ENCODE data around the gene RPS23. TPM values are rescaled to one million over a fixed set of nuclear protein-coding genes. Genes with fewer than 3 reads are reported as not detected.

The RPS23 gene
- total RNA-seq, 1 experiment from 2014 or later: 2,206 TPM

GRCh38 chr5:82275216-82275664 is 2.9 kb downstream of the RPS23 start:
- no peaks in the 10 kb centered on the region for H3K27me3 ChIP-seq (ENCODE audit: insufficient read depth, low read length)
- H3K9ac ChIP-seq (ENCODE audit: low read length): no peak overlapping the region
- H3K79me2 ChIP-seq (ENCODE audit: insufficient read depth, low read length): peaks cover 44% of the 10 kb centered on the region
- DNase-seq (ENCODE audit: low read depth, low spot score) (no peak), ATAC-seq (no peak)
- peaks cover 6% of the 10 kb centered on the region; the same call in 1 of the 2 replicates for H4K20me1 ChIP-seq (ENCODE audit: insufficient read depth)
- H3K9me2 ChIP-seq (ENCODE audit: insufficient read depth): no peaks in the 10 kb centered on the region
- POLR2A ChIA-PET: no interaction called here
- peaks cover 4 to 23% of the 10 kb centered on the region in 2 experiments; a peak in 3 of 4 replicates for H3K4me1 ChIP-seq (ENCODE audit: control insufficient read depth in 1 of 2, insufficient read depth in 2 of 2, low read length in 2 of 2)
- RAD21 ChIA-PET (ENCODE audit: low non-redundant PET in 1 of 2, low total read pairs in 2 of 2, uncharacterized antibody in 2 of 2, unreplicated experiment in 2 of 2): no interaction called here
- H3K4me2 ChIP-seq (ENCODE audit: low read length): no peak overlapping the region
- no peak overlapping the region; the same call in 1 of the 2 replicates for H3K27ac ChIP-seq (ENCODE audit: low read depth, low read length)
- intact Hi-C loops (cut with micrococcal nuclease): no loop called here
- no TSS peak for BruUV-seq (replicated peaks)
- CTCF ChIA-PET: no interaction called here
- no peaks in the 10 kb centered on the region for H3K9me3 ChIP-seq (ENCODE audit: control insufficient read depth in 1 of 2, insufficient read depth in 1 of 2, low read depth in 1 of 2, low read length in 2 of 2)
- no peak overlapping the region for H2AFZ ChIP-seq (ENCODE audit: low read depth, low read length, poor library complexity, severe bottlenecking)
- TF ChIP-seq ZNF274 (IDR thresholded peaks at IDR 0.05; ENCODE audit: low read depth, low read length): no peak
- peaks cover 22 to 32% of the 10 kb centered on the region in 2 experiments for H3K36me3 ChIP-seq (ENCODE audit: control insufficient read depth in 1 of 2, insufficient read depth in 2 of 2, low read length in 2 of 2)
- no peak overlapping the region for H3K4me3 ChIP-seq (replicated peaks in 1 of 2; ENCODE audit: low read depth in 1 of 2, low read length in 2 of 2)

GRCh38 chr5:82274343-82275211 is 3.6 kb downstream of the RPS23 start:
- peak; percentile 21 for ATAC-seq

More at GRCh38 chr5:82274343-82275211, 3.6 kb downstream of the RPS23 start:
- Histone ChIP-seq H4K20me1 (ENCODE audit: insufficient read depth) (peaks cover 6% of the 10 kb centered on the region; the same call in 1 of the 2 replicates), H2AFZ (ENCODE audit: low read depth, low read length, poor library complexity, severe bottlenecking) (no peak overlapping the region), H3K27ac (ENCODE audit: low read depth, low read length) (peak overlapping the region; percentile 8; the same call in 1 of the 2 replicates), H3K9me2 (ENCODE audit: insufficient read depth) (no peaks in the 10 kb centered on the region), H3K36me3 (ENCODE audit: control insufficient read depth in 1 of 2, insufficient read depth in 2 of 2, low read length in 2 of 2) (peaks cover 22 to 32% of the 10 kb centered on the region in 2 experiments), H3K9me3 (ENCODE audit: control insufficient read depth in 1 of 2, insufficient read depth in 1 of 2, low read depth in 1 of 2, low read length in 2 of 2) (no peaks in the 10 kb centered on the region), H3K4me1 (ENCODE audit: control insufficient read depth in 1 of 2, insufficient read depth in 2 of 2, low read length in 2 of 2) (peaks cover under 1 to 18% of the 10 kb centered on the region in 2 experiments; a peak in 3 of 4 replicates), H3K4me2 (ENCODE audit: low read length) (no peak overlapping the region), H3K9ac (ENCODE audit: low read length) (no peak overlapping the region), H3K79me2 (ENCODE audit: insufficient read depth, low read length) (peaks cover 38% of the 10 kb centered on the region), H3K27me3 (ENCODE audit: insufficient read depth, low read length) (no peaks in the 10 kb centered on the region), H3K4me3 (replicated peaks in 1 of 2; ENCODE audit: low read depth in 1 of 2, low read length in 2 of 2) (no peak overlapping the region)
- DNase-seq (ENCODE audit: low read depth, low spot score): no peak
- ChIA-PET POLR2A (no interaction called here), CTCF (no interaction called here), RAD21 (ENCODE audit: low non-redundant PET in 1 of 2, low total read pairs in 2 of 2, uncharacterized antibody in 2 of 2, unreplicated experiment in 2 of 2) (no interaction called here)
- intact Hi-C loops (cut with micrococcal nuclease): no loop called here
- TF ChIP-seq EZH2phosphoT487 (IDR thresholded peaks at IDR 0.05; ENCODE audit: borderline replicate concordance) (no peak), YY1 (IDR thresholded peaks at IDR 0.05; ENCODE audit: extremely low read depth, insufficient replicate concordance, low read depth, low read length) (no peak), FOSL1 (IDR thresholded peaks at IDR 0.05; ENCODE audit: low read depth) (no peak), EZH2 (IDR thresholded peaks at IDR 0.05) (no peak), ZFX (IDR thresholded peaks at IDR 0.05) (no peak; the same call in 1 of the 2 replicates), ZBTB33 (IDR thresholded peaks at IDR 0.05; ENCODE audit: extremely low read depth, insufficient replicate concordance, low read length) (no peak), JUND (IDR thresholded peaks at IDR 0.05) (no peak; the same call in none of the 2 replicates), REST (IDR thresholded peaks at IDR 0.05; ENCODE audit: low read depth) (no peak), ELF1 (IDR thresholded peaks at IDR 0.05; ENCODE audit: borderline replicate concordance, low read depth) (no peak)
- no TSS peak for BruUV-seq (replicated peaks)
